CD4-positive, alpha-beta T cell treated with Interleukin-17A for 4 hours (primary cell): ENCODE measurements around the gene TMEFF2.
"Not testable (repeated sequence)": the region's sequence is repeated elsewhere in the genome, so short reads cannot be mapped to it uniquely, and the experiment has no call there.

ENCODE experiments used
- DNase-seq: peaks from one replicate; pipeline ENCODE4 v3.0.0-alpha.2; 2020; ENCODE audit warnings: mixed read lengths

Gene TMEFF2

GRCh38 chr2:192166946-192167345 is 27.8 kb downstream of the TMEFF2 start:
- no peak for DNase-seq

DNA sequence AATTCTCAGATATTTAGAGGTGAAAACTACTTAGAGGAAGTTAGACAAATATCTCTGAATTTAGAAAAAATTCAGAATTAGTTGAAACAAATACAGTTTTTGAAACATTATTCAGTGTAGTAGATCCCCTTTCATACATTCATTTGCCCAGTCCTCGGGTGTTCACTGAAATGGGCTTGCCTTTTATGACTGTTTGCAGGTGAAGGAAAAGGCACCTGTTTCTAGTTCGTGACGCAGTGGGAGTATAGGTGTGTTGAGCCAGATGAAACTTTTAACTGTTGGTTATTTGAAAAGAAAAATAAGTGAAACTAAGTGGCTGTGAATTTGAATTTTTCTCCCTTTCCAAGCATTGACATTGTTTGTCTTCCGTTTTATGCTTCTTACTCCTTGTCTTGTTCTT is 28.9 kb downstream of the TMEFF2 start:
- no peak for DNase-seq

DNA sequence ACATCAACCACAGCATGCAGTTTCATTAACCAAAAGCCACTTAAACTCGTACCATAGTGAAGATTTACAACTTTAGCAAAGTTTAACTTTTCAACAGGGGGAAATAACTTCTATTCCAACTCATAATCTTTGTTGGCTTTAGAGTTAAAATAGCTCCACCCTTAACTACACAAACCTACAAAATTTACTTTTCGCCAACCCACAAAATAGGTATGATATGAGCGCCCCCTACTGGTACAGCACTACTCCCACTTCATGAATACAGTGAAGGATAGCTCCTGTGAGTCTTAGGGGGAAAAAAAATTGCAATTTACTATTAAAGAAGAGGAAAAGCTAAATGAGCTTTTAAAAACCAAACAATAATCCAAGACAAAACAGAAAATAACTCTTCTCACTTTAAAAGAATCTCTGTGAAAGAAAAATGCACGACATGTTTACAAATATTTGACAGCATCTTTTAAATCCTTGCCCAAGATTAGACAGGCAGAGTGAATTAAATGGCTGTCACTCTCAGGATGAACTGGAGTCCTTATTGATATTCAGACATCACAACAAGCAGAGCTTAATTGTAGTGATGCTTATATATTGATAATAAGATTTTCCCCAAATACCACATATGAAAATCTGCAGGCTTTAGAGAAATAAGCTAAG is 32.2 kb downstream of the TMEFF2 start:
- peak; percentile 74 for DNase-seq

DNA sequence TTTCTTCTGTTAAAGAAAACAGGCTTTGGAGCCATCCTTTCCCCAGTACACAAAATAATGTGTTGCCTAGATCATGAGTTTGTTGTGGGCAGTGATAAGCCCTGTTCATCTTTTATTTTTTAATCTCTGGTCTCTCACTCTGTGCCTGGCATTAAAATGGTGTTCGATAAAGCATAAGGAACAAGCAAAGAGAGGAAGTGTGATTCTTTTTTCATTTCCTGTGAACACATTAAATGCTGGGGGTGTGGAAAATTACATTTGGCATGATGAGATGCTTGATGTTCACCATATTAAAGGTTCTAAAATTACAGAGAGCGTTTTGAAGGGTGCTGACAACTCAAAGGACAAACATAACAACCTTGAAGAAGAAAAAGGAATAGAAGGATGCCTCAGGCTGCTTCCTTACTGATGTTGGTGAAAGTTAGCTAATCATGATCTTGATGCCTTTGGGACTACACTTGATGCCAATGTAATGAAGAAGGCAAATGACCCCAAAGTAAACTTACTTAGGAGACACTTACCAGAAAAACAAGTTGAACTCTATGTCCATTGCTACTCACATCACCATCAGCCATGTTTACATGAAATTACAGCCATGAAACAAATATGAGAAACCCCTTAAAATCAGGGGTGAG is 33.0 kb downstream of the TMEFF2 start:
- no peak for DNase-seq

- DNase-seq = no peak
These were observed 35.0 kb downstream of the TMEFF2 start for GRCh38 chr2:192159736-192160135.

DNA sequence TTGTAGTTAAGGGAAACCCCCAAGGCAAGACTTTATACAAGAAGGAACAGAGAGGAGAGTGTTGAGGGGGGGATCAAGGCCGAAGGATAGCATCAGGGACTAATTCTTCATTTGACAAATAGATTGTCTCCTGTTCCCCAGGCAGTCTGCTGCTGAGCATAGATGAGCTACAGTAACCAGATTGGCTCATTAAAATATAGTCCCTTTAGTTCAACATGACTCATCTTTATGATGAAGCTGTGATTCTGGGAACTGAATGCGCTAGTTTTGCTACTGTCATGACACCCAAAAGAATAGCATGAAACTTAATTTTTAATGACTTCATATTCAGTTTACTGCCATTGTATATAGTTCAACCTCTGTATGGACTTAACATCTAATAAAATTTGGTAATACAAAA is 35.5 kb downstream of the TMEFF2 start:
- no peak for DNase-seq

GRCh38 chr2:192157776-192158175 is 37.0 kb downstream of the TMEFF2 start:
- no peak for DNase-seq

GRCh38 chr2:192155511-192156118 is 39.1 kb downstream of the TMEFF2 start:
- DNase-seq = no peak

GRCh38 chr2:192153561-192153960 is 41.2 kb downstream of the TMEFF2 start:
- no peak for DNase-seq

DNA sequence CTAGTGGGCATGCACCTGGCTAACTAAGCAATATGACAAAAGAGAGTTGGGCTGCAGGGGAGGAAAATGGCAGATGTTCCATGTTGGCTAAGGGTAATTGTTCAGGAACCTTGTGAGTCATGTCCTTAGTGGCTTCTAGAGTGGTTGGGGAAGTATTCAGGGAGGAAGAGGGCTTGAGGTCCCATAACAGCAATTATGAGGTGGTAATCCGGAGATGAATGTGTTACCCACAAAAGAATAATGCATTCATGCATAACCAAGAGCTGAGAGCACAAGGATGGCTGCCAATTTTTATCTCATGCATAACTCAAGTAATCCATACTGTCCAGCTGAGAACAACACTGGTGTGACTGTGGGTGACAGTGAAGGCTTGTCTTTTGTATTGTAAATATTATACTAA is 42.9 kb downstream of the TMEFF2 start:
- no peak for DNase-seq

- DNase-seq = no peak
These were observed 44.6 kb downstream of the TMEFF2 start for GRCh38 chr2:192150166-192150565.

DNA sequence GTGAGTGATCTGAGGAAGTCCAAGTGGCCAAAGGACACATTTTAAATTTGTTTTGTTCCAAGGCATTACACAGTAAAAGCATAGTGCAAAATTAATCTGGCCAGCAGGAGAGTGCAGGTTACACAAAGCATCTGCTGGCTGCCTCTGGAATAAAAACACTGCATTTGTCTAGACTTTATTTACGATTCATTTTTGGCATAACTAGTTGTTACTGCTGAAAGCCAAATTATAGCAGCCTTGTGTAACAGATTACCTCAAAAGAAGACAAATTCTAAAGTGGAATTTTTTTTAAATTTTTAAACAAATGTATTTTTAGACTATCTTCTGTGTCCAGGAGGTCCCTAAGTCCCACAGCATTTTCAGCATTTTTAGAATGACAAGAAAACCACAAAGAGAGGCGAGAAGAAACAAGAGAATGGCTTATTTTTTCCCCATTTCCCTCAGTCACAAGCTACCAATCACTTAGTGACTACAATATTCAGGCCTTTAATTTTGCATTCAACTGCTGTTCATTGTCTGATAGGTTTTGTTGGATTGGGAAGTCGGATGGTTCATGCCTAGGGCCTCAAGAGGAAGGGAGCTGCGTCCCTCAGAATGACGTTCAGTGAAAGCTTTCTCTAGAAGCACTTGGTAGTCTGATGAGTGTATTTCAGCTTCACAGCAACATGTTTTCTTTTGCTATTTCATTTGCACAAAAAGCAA is 46.0 kb downstream of the TMEFF2 start:
- no peak for DNase-seq

DNA sequence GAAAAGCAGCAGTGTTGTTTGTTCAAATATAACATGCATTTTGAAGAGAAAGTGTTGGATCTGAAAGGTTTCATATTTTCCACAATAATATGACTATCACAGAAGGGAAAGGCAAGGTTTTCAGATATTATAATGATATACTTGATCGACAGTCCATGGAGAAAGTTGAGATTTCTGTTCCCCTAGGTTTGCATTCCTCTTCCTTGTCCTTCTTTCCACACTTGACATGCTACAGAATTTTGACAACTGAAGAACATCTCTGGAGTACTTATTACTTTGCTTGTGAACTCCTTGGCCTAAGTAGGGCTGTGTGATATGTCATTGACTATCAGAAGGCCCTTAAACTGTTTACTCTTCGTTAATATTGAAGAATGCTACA is 46.5 kb downstream of the TMEFF2 start:
- no peak for DNase-seq

DNA sequence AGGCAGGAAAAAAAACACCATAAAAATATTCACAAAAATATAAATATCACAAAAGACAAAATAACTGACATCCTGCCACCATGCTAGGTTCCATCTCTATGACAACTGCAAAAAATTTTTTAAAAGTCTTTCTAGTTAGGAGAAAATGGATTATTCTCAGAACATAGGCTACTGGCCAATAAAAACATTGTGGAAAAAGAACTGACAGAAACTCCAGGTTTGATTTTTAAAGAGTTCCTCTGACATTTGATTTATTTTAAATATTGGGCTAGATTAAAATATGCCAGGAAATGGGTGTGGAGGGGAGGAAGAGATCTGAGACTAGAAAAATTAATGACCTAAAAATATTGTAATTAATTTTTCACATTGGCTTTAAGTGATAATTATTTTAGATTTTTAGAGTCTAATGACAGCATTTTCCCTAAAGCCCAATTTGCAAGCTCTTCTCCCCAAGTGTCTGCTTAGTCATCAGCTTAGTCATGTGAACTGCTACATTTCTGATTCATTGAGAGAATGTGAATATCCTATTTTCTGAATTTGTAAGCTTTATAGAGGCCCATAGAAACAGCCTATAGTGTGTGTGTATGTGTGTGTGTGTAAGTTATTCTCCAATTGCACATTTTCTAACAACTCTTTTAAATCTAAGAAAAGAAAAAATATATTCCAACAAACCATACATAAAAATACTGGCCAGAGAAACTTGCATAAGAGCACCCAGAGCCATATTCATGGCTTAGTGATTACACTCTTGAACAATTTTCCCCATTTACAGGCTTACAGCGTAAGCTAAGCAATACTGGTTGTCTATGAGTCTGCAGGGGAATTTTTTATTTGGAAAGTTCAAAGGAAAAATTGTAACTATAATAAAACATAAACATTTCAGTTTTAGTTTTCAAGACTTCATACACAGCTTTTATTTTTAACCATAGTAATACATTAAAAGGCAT is 48.4 kb downstream of the TMEFF2 start:
- DNase-seq = no peak

DNA sequence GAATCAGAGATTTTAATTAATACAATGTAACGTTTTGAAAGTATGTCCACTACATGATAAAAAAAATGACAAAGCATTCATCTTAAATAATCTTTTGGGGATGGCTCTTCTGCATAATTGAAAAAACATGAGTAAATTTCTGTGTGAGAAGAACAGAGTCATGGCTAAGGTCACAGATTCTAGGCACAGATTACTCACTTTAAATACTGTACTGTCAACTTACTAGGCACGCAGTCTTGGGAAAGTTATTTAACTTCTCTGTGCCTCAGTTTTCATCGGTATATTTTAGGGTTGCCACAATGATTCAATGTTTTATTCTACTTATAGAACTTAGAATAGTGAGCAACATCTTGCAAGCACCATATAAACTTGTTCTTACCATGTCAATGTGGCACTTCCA is 49.2 kb downstream of the TMEFF2 start:
- no peak for DNase-seq

DNA sequence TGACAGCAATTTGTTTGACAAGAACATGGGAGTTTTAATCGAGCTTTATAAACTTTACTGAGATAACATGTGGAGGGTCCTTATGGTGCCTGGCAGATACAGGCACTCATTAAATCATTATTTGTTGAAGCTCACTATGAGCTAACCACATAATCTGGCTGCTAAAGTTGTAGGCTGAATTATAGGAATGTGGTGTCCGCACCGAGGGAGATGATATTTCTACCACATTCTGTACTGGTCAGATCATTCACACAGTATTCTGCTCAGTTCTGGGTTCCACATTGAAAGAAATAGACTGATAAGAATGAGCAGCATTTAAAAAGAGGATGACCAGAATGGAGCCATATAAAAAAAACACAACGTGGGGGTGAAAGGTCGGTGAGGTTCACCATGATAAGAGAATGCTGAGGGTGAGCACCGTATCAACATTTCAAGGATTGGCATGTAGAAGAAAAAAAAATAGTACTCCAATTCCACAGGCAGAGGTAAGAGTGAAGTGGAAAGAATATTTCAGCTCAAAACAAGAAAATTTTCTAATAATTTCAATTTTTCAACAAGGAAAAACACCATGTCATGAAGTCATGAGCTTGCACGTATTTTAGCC is 54.4 kb downstream of the TMEFF2 start:
- no peak for DNase-seq

DNA sequence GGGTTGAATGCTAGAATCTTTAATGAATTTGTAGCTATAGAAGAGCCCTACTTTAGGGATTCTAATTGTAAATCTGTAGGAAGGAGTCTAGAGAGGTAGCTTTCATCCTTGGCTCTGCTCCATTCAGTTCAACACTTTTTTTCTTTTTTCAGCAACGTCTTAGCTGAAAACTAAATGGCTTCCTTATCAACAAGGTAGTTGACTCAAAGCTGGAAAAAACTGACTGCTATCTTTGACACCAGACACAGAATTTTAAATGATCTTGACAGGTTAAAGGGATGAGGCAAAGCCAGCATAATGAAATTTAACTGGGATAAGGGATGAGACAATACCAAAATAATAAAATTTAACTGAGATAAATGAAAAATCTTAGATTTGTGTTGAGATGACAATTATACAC is 54.9 kb downstream of the TMEFF2 start:
- no peak for DNase-seq

DNA sequence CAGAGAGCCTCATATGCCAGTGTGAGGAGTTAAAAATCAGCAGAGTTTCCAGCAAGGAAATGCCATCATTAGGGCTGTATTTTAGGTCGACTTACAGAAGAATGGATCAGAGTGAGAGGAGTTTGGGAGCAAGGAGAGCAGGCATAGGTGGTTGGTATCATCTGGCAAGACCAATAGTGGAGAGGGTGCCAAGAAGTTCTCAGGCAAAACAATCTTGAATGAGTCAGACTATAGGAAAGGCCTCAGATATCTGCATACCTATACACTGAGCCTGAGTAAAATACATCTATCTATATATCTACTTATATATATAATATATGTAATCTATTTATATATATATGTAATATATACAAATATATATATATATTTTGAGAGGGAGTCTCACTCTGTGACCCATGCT is 57.3 kb downstream of the TMEFF2 start:
- no peak for DNase-seq

DNA sequence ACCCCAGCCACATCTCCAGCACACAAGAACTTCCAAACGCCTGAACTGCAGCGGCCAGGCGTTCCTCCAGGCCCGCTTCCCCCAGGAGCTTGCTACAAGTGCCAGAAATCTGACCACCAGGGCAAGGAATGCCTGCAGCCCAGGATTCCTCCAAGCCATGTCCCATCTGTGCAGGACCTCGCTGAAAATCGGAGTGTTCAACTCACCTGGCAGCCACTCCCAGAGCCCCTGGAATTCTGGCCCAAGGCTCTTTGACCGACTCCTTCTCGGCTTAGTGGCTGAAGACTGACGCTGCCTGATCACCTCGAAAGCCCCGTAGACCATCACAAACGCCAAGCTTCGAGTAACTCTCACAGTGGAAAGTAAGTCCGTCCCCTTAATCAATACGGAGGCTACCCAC is 62.1 kb downstream of the TMEFF2 start:
- not testable (repeated sequence) for DNase-seq

- not testable (repeated sequence) for DNase-seq
These were observed 64.4 kb downstream of the TMEFF2 start for GRCh38 chr2:192130312-192130711.

DNA sequence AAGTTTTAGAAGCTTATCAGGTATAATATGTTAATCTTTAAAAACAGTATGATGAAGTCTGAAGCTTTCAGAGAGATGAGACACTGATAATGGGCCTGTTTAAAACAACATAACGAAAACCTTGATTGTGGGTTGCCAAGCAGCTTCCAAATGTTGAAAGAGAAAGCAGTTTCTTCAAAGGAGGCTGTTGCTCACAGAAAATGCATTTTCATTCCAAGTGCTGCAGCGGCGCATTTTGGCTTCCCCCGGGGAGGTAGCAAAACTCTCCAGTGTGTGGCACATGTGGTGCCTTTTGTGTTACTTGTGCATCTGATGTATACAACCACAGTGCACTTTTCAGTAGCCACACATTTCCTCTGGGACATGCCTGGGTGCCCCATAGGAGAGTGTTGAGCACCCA is 66.1 kb downstream of the TMEFF2 start:
- no peak for DNase-seq

DNA sequence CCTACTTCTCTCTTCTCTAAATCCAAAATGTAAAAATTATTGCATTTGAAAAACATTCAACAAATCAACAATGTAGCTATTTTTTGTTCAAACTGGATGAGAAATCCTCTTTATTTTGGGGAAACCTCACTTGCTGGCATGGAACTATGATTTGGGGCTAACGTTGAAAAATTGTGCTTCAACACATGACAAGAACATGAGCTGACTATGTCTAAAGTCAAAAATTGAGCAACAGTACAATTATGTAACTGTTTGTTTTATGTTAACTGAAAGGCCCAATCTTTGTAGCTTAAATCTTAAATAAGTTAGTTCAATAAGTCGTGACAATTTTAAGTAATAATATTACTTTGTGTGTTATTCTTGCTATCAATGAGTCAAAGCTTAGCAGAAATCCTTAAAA is 67.3 kb downstream of the TMEFF2 start:
- DNase-seq = no peak
